SH-SY5Y (cell line): ENCODE results near the gene COLEC12.

Source experiments
- GATA2 ChIP-seq: IDR thresholded peaks from 2 replicates; pipeline ENCODE4 v1.6.1; 2011; ENCODE audit warnings: mild to moderate bottlenecking, low read depth, low read length
- GATA3 ChIP-seq: IDR thresholded peaks from 2 replicates; pipeline ENCODE4 v1.6.1; 2011; ENCODE audit warnings: low read depth, mild to moderate bottlenecking, low read length, moderate library complexity

GRCh38 chr18:417495-417894 lies 83.0 kb downstream of the COLEC12 start:
- TF ChIP-seq GATA3 = no peak
- TF ChIP-seq GATA2 = no peak
